ENCODE measurements around the gene CDK6.

Gene CDK6

DNA sequence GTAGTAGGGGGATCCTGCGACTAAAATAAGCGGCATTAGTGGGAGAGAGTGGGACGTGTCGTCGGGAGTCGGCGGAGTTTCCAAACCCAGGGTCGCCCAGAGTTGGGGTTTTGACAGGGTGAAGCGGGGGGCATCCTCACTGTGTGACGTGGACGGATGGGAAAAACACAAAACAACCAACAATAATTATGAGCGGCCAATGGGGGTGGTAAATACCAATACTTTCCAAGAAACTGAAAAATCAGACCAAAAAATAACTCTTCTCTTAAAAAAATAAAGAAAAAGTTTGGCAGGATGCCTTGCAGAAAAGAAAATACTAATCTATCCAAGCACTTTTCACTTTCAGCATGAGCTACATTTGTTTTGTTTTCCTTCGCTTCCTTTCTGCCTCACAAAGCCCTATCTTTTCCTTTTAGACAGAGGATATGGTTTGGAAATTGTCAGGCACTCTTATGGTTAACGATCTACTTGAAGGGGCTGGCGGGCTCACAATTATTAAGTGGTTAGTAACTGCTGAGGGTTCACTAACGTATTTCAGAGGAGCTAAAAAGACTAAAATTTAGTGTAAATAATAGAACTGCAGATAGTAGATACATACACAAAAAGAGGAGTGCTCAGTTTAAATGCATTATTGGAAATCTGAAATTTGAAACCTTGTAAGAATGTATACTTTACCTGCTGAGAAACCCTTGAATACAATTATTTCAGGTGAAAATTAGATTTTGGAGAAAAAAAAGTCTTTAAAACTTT, 802 bp upstream of the CDK6 start:
- DNase-seq, result peak; percentile 63
- Histone ChIP-seq H3K36me3 (replicated peaks) (peaks cover 11% of the 10 kb centered on the region), H3K27ac (peak overlapping the region; percentile 85), H3K4me3 (ENCODE audit: low read depth, low read length) (peak overlapping the region; percentile 92), H3K27me3 (replicated peaks) (no peaks in the 10 kb centered on the region)
- in situ Hi-C loops (cut with HindIII; ENCODE audit: low pct_ligation_motif_present, low sequenced_read_pairs), result no loop called here
- TF ChIP-seq, protein P1, sequence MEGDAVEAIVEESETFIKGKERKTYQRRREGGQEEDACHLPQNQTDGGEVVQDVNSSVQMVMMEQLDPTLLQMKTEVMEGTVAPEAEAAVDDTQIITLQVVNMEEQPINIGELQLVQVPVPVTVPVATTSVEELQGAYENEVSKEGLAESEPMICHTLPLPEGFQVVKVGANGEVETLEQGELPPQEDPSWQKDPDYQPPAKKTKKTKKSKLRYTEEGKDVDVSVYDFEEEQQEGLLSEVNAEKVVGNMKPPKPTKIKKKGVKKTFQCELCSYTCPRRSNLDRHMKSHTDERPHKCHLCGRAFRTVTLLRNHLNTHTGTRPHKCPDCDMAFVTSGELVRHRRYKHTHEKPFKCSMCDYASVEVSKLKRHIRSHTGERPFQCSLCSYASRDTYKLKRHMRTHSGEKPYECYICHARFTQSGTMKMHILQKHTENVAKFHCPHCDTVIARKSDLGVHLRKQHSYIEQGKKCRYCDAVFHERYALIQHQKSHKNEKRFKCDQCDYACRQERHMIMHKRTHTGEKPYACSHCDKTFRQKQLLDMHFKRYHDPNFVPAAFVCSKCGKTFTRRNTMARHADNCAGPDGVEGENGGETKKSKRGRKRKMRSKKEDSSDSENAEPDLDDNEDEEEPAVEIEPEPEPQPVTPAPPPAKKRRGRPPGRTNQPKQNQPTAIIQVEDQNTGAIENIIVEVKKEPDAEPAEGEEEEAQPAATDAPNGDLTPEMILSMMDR (IDR thresholded peaks at IDR 0.05; ENCODE audit: low read depth, low read length, missing control alignments), result no peak

DNA sequence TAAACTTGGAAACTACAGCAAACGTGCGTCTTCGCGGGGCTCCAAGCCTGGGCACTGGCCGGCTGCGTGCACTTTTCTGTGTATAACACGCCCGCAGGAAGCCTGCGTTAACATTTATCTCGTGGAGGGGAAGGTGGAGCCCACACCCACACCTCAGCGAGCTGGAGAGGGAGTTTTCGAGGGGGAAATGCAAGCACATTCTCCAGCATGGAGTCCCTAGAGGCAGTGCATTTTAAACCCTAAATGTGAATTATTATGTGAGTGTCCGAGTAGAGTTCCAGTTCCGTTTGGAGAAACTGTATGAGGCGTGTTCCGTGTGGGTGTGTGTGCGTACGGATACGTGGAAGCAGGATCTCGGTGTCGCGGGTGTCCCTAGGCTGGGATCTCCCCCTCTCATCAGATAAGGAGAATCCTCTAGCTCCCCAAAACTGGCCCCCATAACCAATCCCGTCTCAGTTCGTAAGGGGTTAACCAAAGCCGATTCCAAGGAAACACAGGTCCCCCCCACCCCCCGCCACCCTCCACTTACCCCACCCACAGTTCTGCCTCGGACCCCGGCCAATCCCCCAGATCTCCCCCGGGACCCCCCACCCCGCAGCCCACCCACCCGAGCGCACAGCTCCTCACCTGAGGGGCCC, 403 bp downstream of the CDK6 start:
- peak; percentile 26 for DNase-seq
- in situ Hi-C loops (cut with HindIII; ENCODE audit: low pct_ligation_motif_present, low sequenced_read_pairs), result no loop called here
- H3K4me3 ChIP-seq (ENCODE audit: low read depth, low read length), result peak overlapping the region; percentile 92
- peaks cover 13% of the 10 kb centered on the region for H3K36me3 ChIP-seq (replicated peaks)
- peak overlapping the region; percentile 85 for H3K27ac ChIP-seq
- no peaks in the 10 kb centered on the region for H3K27me3 ChIP-seq (replicated peaks)
- TF ChIP-seq, protein P1 (IDR thresholded peaks at IDR 0.05; ENCODE audit: low read depth, low read length, missing control alignments), result no peak

DNA sequence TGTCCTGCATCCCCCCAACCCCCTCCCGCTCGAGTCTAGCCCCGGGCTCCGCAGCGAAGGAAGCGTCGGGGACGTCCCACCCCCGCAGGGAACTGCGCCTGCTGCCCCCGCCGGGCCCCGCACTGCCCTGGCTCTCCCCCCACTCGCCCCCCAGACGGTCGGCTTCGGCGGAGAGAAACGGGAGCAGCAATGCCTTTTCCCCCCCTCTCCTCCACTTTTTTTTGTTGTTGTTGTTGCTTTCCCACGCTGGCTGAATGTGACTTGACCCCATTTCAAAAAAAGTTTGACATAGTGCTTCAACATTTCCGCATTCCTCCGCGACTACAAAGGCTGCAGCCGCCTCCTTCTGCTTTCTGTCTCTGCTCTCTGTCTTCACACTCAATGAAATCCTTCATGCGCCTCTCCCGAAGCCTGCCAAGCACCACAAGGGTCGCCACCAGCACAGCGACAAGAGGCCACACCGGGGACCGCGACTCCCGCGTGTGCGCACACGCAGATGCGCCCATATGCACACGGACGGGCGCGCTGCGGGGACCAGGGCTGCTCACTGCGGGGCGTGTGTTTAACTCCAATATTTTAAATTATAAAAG, 1.0 kb downstream of the CDK6 start:
- peaks cover 15% of the 10 kb centered on the region for H3K36me3 ChIP-seq (replicated peaks)
- TF ChIP-seq, protein P1 (IDR thresholded peaks at IDR 0.05; ENCODE audit: low read depth, low read length, missing control alignments), result no peak
- H3K27me3 ChIP-seq (replicated peaks), result no peaks in the 10 kb centered on the region
- H3K4me3 ChIP-seq (ENCODE audit: low read depth, low read length), result peak overlapping the region; percentile 92
- H3K27ac ChIP-seq, result peak overlapping the region; percentile 85
- peak; percentile 79 for DNase-seq
- in situ Hi-C loops (cut with HindIII; ENCODE audit: low pct_ligation_motif_present, low sequenced_read_pairs), result no loop called here

DNA sequence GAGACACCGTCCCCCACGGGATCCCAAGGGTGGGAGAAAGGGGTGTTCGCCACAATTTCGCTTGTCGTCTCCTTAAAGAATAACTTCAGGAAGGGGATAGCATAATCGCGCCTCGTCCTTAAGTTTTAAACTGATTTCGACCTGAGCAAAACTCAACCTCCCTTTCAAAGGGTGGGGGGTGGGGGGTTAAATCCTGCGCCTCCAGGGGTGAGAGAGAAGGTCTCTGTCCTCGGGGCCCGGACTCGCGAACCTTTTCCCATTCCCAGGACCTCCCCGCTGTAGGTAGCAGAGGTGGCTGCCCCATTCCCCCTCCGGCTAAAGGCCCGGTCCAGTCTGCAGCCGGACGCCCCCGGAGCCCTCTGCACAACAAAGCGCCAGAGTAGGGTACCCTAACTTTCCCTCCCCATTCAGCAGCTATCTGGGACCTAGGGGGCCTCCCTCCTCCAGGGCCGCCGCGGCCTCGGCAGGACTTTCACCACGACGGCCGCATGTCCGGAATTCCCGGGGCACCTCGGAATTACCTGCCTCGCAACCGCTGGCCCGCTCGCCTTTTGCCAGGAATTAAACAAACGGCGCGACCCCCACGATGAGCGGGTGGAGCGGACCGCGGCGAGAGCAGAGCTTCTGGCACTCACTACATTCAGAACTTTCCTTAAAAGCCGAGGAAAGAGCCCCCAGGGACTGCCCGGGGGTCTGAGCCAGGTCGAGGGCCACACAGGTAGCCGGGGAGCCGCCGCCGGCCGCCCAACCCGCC, 1.7 kb downstream of the CDK6 start:
- TF ChIP-seq, protein P1 (IDR thresholded peaks at IDR 0.05; ENCODE audit: low read depth, low read length, missing control alignments), result no peak
- DNase-seq, result no peak

DNA sequence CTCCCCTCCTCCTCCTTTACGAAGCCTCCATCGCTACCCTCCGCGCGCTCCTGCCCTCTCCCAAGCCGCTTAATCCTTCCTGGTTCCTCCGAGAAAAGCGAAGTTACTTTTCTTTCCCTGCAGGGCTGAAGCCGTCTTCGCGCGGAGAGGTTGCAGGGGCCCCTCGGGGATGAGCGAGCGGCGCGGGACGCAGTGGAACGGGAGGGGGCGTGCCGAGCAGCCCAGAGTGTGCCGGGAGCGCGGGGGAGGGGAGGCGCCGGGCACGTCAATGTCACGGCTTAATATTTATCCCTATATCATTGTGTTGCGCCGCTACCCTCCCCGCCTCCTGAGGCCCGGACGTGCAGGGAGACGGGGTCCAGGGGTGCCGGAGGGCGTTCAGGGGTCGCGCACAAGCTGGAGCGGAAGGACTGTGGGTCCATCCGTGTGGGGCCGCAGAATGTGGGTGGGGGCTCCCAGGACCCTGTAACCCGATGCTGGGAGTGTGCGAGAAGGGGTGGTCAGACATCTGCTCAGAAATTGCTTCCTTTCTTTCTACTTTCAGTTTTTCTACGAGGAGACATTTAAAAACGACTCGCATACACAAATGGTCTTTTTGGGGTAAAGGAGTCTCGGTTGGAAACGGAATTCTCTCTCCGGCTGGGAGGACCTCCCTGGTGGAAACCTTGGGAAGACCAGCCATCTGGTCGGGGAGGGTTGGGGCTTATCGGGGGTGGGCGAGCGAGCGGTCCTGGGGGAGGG, 2.4 kb downstream of the CDK6 start:
- Histone ChIP-seq H3K27me3 (replicated peaks) (no peaks in the 10 kb centered on the region), H3K4me3 (ENCODE audit: low read depth, low read length) (peak overlapping the region; percentile 92), H3K36me3 (replicated peaks) (peaks cover 16% of the 10 kb centered on the region), H3K27ac (peak overlapping the region; percentile 85)
- TF ChIP-seq, protein P1 (IDR thresholded peaks at IDR 0.05; ENCODE audit: low read depth, low read length, missing control alignments), result peak; percentile 28
- peak; percentile 80 for DNase-seq
- in situ Hi-C loops (cut with HindIII; ENCODE audit: low pct_ligation_motif_present, low sequenced_read_pairs), result no loop called here

More for the DNA sequence above, 1.7 kb downstream of the CDK6 start:
- Histone ChIP-seq H3K27me3 (replicated peaks) (no peaks in the 10 kb centered on the region), H3K36me3 (replicated peaks) (peaks cover 16% of the 10 kb centered on the region), H3K27ac (peak overlapping the region; percentile 85), H3K4me3 (ENCODE audit: low read depth, low read length) (peak overlapping the region; percentile 92)
- in situ Hi-C loops (cut with HindIII; ENCODE audit: low pct_ligation_motif_present, low sequenced_read_pairs), result no loop called here
